ENCODE measurements around the gene PHACTR4. TPM values are rescaled to one million over a fixed set of nuclear protein-coding genes. Genes with fewer than 3 reads are reported as not detected.

PHACTR4 gene
- total RNA-seq, 3 donors from 2014 or later, result 47.6 to 62.3 (median 54.8) TPM

GRCh38 chr1:28506907-28507246 is 137.3 kb downstream of the PHACTR4 start:
- no peak for ATAC-seq
- Histone ChIP-seq H3K4me3 (peak overlapping the region; percentile 70), H3K36me3 (ENCODE audit: low read depth) (peaks cover 6% of the 10 kb centered on the region), H3K9me3 (no peaks in the 10 kb centered on the region), H3K4me1 (ENCODE audit: low read depth) (peaks cover 42% of the 10 kb centered on the region)
- DNase-seq, result no peak
- TF ChIP-seq CTCF (IDR thresholded peaks at IDR 0.05), result no peak
- intact Hi-C loops (cut with DNase I, micrococcal nuclease), result no loop called here

- ATAC-seq (no peak), DNase-seq (no peak)
- intact Hi-C loops (cut with DNase I, micrococcal nuclease), result no loop called here
- H3K4me1 ChIP-seq (ENCODE audit: low read depth), result peaks cover 44% of the 10 kb centered on the region
- TF ChIP-seq CTCF (IDR thresholded peaks at IDR 0.05), result no peak
- peak overlapping the region; percentile 70 for H3K4me3 ChIP-seq
- no peaks in the 10 kb centered on the region for H3K9me3 ChIP-seq
- peaks cover 6% of the 10 kb centered on the region for H3K36me3 ChIP-seq (ENCODE audit: low read depth)
These were observed 137.7 kb downstream of the PHACTR4 start for GRCh38 chr1:28507247-28507645.

GRCh38 chr1:28507646-28508434 is 138.3 kb downstream of the PHACTR4 start:
- peaks cover 6% of the 10 kb centered on the region for H3K36me3 ChIP-seq (ENCODE audit: low read depth)
- no peak overlapping the region for H3K4me3 ChIP-seq
- intact Hi-C loops (cut with DNase I, micrococcal nuclease), result no loop called here
- ATAC-seq, result no peak
- peaks cover 44% of the 10 kb centered on the region for H3K4me1 ChIP-seq (ENCODE audit: low read depth)
- no peak for DNase-seq
- no peak for TF ChIP-seq CTCF (IDR thresholded peaks at IDR 0.05)
- H3K9me3 ChIP-seq, result no peaks in the 10 kb centered on the region

GRCh38 chr1:28508435-28508754 is 138.9 kb downstream of the PHACTR4 start:
- ATAC-seq (no peak), DNase-seq (no peak)
- no peak for TF ChIP-seq CTCF (IDR thresholded peaks at IDR 0.05)
- Histone ChIP-seq H3K36me3 (ENCODE audit: low read depth) (peaks cover 6% of the 10 kb centered on the region), H3K4me3 (no peak overlapping the region), H3K9me3 (no peaks in the 10 kb centered on the region), H3K4me1 (ENCODE audit: low read depth) (peaks cover 44% of the 10 kb centered on the region)
- intact Hi-C loops (cut with DNase I, micrococcal nuclease), result no loop called here

GRCh38 chr1:28509705-28510272 is 140.2 kb downstream of the PHACTR4 start:
- no peak for DNase-seq
- Histone ChIP-seq H3K9me3 (no peaks in the 10 kb centered on the region), H3K4me3 (no peak overlapping the region), H3K4me1 (ENCODE audit: low read depth) (peaks cover 46% of the 10 kb centered on the region), H3K36me3 (ENCODE audit: low read depth) (peaks cover 6% of the 10 kb centered on the region)
- TF ChIP-seq CTCF (IDR thresholded peaks at IDR 0.05), result no peak
- no peak for ATAC-seq
- intact Hi-C loops (cut with DNase I, micrococcal nuclease), result loop anchor here in 1 of 2 donors (10.0 kb wide), 1 partner anchor 95 kb away; no protein-coding TSS in a partner anchor
